ENCODE measurements around the gene GRM8. TPM values are rescaled to one million over a fixed set of nuclear protein-coding genes. Genes with fewer than 3 reads are reported as not detected.
"Not testable (repeated sequence)": the region's sequence is repeated elsewhere in the genome, so short reads cannot be mapped to it uniquely, and the experiment has no call there.

The GRM8 gene
- total RNA-seq, 1 experiment from 2014 or later, result 2.7 TPM

- peak; percentile 69 for DNase-seq (ENCODE audit: low spot score)
These were observed 524.8 kb downstream of the GRM8 start for GRCh38 chr7:126727930-126728391.

- DNase-seq (ENCODE audit: low spot score), result no peak
These were observed 528.7 kb downstream of the GRM8 start for GRCh38 chr7:126723966-126724544.

- DNase-seq (ENCODE audit: low spot score), result no peak
These were observed 532.5 kb downstream of the GRM8 start for GRCh38 chr7:126720232-126720631.

DNA sequence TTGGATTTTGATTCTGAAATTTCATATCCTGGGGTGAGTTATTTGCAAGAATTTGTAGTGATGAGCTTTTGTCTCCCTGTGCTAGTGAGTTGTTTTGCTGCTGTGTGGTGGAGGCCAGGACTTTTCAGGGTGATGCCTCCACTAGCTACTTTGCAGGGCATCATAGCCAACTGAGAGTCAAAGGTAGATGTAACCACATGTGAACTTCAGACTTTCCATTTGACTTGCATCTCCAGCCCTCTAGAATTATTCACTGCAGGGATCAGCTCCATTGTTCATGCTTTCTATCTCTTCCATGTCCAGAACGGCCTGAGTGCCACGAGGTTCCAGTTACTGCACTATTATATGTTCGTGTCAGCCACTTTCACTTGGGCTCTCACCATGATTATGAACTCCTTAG is 534.3 kb downstream of the GRM8 start:
- no peak for DNase-seq (ENCODE audit: low spot score)

GRCh38 chr7:126716321-126716720 is 536.4 kb downstream of the GRM8 start:
- DNase-seq (ENCODE audit: low spot score), result no peak

DNA sequence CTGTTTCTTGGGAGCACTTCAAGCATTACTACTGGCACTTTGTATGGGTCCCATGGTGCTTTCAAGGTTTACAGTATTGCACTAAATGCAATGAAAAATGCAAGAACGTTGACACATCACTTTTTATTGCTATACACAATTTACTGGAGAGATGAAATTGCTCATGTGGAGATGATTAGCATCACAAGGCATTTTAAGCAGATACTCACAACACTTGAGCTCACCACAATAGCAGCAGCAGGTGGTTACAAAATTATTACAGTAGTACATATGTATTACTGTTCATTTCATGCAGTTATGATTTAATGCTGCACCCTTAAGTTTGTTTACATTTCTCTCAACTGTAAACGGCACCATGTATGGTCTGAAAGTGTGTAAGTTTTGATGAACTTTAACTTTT is 537.7 kb downstream of the GRM8 start:
- DNase-seq (ENCODE audit: low spot score), result no peak

- DNase-seq (ENCODE audit: low spot score), result no peak
These were observed 550.3 kb downstream of the GRM8 start for GRCh38 chr7:126702242-126703016.

DNA sequence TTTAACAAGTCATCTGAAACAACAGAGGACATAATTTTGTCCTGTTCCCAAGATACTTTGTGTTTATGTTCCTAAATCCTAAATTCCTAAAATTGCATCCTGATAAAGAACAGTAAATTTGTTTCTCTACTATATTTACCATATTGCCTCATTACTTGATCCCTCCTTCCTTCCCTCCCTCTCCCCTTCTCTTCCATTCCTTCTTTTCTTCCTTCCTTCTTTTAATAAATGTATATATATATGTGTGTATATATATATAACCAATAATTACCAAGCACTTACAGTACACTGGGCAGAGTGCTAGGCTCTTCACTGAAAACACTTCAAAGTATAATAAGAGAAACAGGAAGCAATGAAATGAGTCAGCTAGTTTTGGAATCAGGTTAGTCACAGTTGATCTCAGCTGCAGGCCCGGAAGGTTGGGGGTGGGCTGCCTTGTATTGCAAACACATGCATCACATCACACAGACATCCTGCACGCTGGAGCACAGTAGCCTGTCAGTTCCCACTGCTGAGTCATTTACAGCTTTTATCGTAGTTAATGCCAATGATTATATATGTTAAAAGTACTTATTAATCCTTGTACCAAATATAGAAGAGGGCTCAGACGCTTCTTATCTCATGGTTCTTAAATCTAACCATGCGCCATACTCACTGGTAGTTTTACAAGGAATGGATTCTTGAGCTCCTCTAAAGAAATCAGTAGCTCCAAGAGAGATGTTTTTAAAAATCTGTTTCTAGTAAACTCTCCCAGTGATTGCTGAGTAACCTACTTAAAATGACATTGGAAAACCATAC is 551.7 kb downstream of the GRM8 start:
- peak; percentile 98 for DNase-seq (ENCODE audit: low spot score)

DNA sequence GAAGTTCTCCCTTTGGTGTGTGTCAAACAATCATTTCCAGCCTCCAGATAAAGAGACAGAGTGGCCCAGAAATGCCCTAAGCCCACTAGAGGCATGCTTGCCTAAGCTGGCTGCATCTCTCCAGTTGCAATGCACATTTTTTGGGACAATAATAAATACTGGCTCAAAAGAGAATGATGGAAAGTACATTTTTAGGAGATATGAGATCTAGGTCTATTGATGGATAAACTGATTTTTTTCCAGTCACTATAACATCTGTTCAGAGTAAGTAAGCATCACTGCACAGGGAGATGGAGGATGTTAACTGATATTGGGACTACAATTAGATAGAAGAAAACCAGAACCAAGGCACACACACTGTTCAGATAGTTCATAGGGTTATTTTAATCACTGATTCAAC is 553.0 kb downstream of the GRM8 start:
- peak; percentile 14 for DNase-seq (ENCODE audit: low spot score)

- no peak for DNase-seq (ENCODE audit: low spot score)
These were observed 553.8 kb downstream of the GRM8 start for GRCh38 chr7:126698909-126699308.

DNA sequence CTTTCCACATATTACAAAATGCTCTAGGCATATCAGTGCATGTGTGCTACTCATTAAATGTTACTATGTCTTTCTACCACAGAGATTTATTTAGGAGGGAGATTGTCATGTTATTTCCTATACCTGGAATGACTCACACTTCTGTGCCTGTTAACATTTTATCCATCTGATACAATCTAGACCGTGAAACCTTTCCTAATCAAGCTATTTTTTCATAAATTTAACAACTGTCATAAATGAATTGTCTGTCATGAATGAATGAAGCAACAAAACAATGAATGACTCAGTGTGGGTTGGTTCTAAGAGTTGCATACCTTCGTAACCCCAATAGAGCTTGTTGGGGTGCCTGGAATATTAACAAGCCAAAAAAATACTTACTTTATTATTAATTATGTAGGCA is 554.3 kb downstream of the GRM8 start:
- DNase-seq (ENCODE audit: low spot score), result no peak

DNA sequence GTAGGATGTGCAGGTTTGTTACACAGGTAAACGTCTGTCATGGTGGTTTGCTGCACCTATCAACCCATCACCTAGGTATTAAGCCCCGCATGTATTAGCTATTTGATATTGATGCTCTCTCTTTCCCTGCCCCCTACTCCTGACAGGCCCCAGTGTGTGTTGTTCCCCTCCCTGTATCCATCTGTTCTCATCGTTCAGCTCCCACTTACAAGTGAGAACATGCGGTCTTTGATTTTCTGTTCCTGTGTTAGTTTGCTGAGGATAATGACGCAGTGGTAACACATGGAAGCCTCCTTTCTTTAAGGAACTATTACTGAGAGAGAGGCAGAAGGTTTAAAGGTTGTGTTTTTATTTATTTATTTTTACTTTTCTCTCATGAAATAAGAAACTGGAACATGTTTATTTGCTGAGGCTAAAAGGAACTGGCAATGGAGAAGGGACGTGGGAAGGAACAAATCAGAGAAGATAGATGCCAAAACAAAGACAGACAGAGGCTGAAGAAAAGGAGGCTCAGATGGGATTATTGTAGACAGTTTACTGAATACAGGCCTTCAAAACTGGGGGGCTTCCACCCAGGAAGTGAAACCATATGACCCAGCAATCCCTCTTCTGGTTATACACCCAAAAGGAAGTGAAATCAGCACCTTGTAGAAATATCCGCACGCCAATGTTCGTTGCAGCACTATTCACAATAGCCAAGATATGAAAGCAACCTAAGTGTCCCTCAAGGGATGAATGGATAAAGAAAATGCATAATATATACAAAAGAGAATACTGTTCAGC is 556.3 kb downstream of the GRM8 start:
- no peak for DNase-seq (ENCODE audit: low spot score)

- DNase-seq (ENCODE audit: low spot score), result no peak
These were observed 561.6 kb downstream of the GRM8 start for GRCh38 chr7:126690848-126691751.

- DNase-seq (ENCODE audit: low spot score), result no peak
These were observed 562.6 kb downstream of the GRM8 start for GRCh38 chr7:126690104-126690503.

- DNase-seq (ENCODE audit: low spot score), result peak; percentile 33
These were observed 563.7 kb downstream of the GRM8 start for GRCh38 chr7:126689037-126689436.

- no peak for DNase-seq (ENCODE audit: low spot score)
These were observed 566.3 kb downstream of the GRM8 start for GRCh38 chr7:126686474-126686873.

DNA sequence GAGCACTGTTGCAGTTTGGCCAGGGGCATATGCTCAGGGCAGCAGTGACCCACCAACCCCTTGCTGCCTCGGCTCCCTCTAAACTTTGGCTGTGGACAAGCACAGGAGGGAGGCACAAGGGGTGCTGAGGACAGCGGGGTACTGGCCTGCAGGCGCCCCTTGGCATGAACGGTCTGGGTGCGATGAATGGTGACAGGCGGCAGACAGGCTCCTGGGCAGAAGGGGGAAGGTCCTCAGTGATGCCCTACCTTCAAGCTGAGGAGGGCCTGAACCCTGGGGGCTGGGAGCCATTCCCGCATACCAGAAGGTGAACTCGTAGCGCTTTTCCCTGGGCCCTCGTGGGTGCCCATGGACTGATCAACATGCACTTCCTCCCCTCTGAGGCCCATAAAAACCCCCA is 567.1 kb downstream of the GRM8 start:
- no peak for DNase-seq (ENCODE audit: low spot score)

GRCh38 chr7:126685018-126685573 is 567.6 kb downstream of the GRM8 start:
- DNase-seq (ENCODE audit: low spot score), result no peak

DNA sequence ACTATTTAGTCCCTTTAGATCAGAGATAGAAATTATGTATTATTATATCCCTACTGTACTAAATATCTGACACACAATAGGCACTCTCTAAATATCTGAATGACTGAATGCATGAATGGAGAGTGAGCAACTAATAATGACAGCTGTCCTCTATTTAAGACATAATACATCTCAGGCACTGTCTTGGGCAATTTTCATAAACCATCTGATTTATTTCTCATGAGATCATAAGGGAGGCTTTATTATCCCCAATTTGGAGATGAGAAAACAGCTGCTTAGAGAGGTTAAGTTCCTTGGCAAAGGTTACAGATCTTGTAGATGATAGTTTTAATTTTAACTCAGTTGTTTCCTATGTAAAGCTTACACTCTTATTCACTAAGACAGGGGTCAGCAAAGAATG is 570.6 kb downstream of the GRM8 start:
- no peak for DNase-seq (ENCODE audit: low spot score)

DNA sequence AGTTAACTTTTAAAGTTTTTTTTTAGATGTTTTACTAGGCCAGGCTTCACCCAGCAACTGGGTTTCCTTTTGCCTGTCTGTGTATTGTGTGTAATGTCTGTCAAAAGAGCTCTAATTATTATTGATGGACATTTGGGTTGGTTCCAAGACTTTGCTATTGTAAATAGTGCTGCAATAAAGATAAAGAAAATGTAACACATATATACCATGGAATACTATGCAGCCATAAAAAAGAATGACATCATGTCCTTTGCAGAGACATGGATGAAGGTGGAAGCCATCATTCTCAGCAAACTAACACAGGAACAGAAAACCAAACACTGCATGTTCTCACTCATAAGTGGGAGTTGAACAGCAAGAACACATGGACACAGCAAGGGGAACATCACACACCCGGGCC is 584.0 kb downstream of the GRM8 start:
- DNase-seq (ENCODE audit: low spot score), result not testable (repeated sequence)

- no peak for DNase-seq (ENCODE audit: low spot score)
These were observed 584.4 kb downstream of the GRM8 start for GRCh38 chr7:126668367-126668752.

Data from H4 (cell line).